GM21737 (cell line): ENCODE measurements around the gene HOXC9.

Experiments
- ATAC-seq: cut with Tn5 transposase; IDR thresholded peaks from one replicate; pipeline ENCODE4 v1.9.1; 2021; ENCODE audit warnings: mild to moderate bottlenecking, moderate library complexity; ENCODE audit not compliant: unreplicated experiment

Gene HOXC9

GRCh38 chr12:54000116-54001114, at the start of gene HOXC9:
Gene HOXC9, plus strand, starts transcription at chr12:54000161. Its CDS starts 28 bp downstream, at chr12:54000189.
- no peak for ATAC-seq

GRCh38 chr12:53950437-53950773, 49.6 kb upstream of the HOXC9 start:
- ATAC-seq = no peak

- no peak for ATAC-seq
Measured at GRCh38 chr12:53950789-53951576, 49.0 kb upstream of the HOXC9 start.

- no peak for ATAC-seq
Measured at GRCh38 chr12:53951577-53952334, 48.2 kb upstream of the HOXC9 start.

GRCh38 chr12:53952335-53952694, 47.6 kb upstream of the HOXC9 start:
- no peak for ATAC-seq

- no peak for ATAC-seq
Measured at GRCh38 chr12:53952871-53953734, 46.9 kb upstream of the HOXC9 start.

- ATAC-seq = no peak
Measured at GRCh38 chr12:53953831-53954693, 45.9 kb upstream of the HOXC9 start.

- ATAC-seq = no peak
Measured at GRCh38 chr12:53954694-53955035, 45.3 kb upstream of the HOXC9 start, which contains the start of gene HOXC12. Gene HOXC12, plus strand, starts transcription at chr12:53954903. Its CDS starts 27 bp downstream, at chr12:53954930.

- no peak for ATAC-seq
Measured at GRCh38 chr12:53955036-53955775, 44.8 kb upstream of the HOXC9 start.

GRCh38 chr12:53955776-53956250, 44.1 kb upstream of the HOXC9 start:
- no peak for ATAC-seq

- ATAC-seq = no peak
Measured at GRCh38 chr12:53956251-53956887, 43.6 kb upstream of the HOXC9 start.

GRCh38 chr12:53956914-53957536, 42.9 kb upstream of the HOXC9 start:
- no peak for ATAC-seq

GRCh38 chr12:53958128-53958527, 41.8 kb upstream of the HOXC9 start:
- no peak for ATAC-seq

- ATAC-seq = no peak
Measured at GRCh38 chr12:53959314-53959713, 40.6 kb upstream of the HOXC9 start.

GRCh38 chr12:53960187-53961024, 39.6 kb upstream of the HOXC9 start:
- ATAC-seq = no peak

- no peak for ATAC-seq
Measured at GRCh38 chr12:53961025-53961761, 38.8 kb upstream of the HOXC9 start.
